ENCODE data around the gene PPARGC1A.

DNA sequence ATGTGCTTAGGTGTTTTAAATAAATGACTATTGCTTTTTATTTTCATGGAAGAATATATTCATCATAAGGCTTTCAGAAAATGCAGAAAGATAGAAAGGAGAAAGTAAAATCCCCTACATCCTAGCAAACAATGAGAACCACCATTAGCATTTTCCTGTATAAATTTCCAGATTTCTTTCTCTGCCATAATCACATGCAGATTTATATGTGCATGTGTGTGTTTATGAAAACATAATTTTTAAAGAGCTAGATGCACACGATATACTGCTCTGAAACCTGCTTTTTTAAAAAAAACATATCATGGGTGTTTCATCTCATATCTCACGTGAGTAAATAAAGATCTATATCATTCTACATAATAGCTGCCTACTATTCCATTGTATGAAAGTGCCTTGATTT lies 26.4 kb upstream of the PPARGC1A start:
- TF ChIP-seq CTCF (IDR thresholded peaks at IDR 0.05) (no peak), EP300 (IDR thresholded peaks at IDR 0.05) (no peak), POLR2A (IDR thresholded peaks at IDR 0.05) (no peak)
